Tibial nerve (tissue), 4 donors: Measurements from ENCODE around the gene NELL1. TPM values are rescaled to one million over a fixed set of nuclear protein-coding genes. Genes with fewer than 3 reads are reported as not detected.

Experiments
- DNase-seq, 2 donors: peaks; one replicate each; pipeline ENCODE4 v3.0.0-alpha.2; 2019; ENCODE audit warnings: low spot score in 2 of 2
- H3K27ac ChIP-seq, 4 donors: fragments of 200-600 bp; sonication (generic) in 3 of 4; one replicate each; pipeline ENCODE4 v1.5.1; 2017 to 2019; ENCODE audit warnings: mild to moderate bottlenecking in 1 of 4
- H3K27me3 ChIP-seq, 2 donors: fragments of 200-600 bp; sonication (generic) in 1 of 2; one replicate each; pipeline versions ENCODE4 v1.5.1 to v1.6.0; 2017 to 2019
- H3K36me3 ChIP-seq, 3 donors: fragments of 200-600 bp; sonication (generic); one replicate each; pipeline ENCODE4 v1.5.1; 2018 to 2019
- H3K4me1 ChIP-seq, 4 donors: fragments of 200-600 bp; sonication (generic) in 3 of 4; one replicate each; pipeline ENCODE4 v1.5.1; 2017 to 2019
- H3K4me3 ChIP-seq, 4 donors: fragments of 200-600 bp; sonication (generic) in 3 of 4; one replicate each; pipeline ENCODE4 v1.5.1; 2017 to 2019; ENCODE audit warnings: mild to moderate bottlenecking in 1 of 4, moderate library complexity in 1 of 4
- H3K9me3 ChIP-seq, 4 donors: fragments of 200-600 bp; sonication (generic) in 3 of 4; one replicate each; pipeline ENCODE4 v1.5.1; 2017 to 2019
- EP300 ChIP-seq, 2 donors: sonication (generic); formaldehyde crosslinking; IDR thresholded peaks; one replicate each; pipeline ENCODE4 v1.6.1; 2017; ENCODE audit warnings: antibody characterized with exemption in 2 of 2, mild to moderate bottlenecking in 1 of 2
- POLR2A ChIP-seq, 2 donors: fragments of 450-650 bp; IDR thresholded peaks; one replicate each; pipeline ENCODE4 v1.6.1; 2017; ENCODE audit warnings: antibody characterized with exemption in 2 of 2, mild to moderate bottlenecking in 2 of 2, moderate library complexity in 2 of 2
- WGBS, 2 donors: methylation state at CpG; one replicate each; pipeline ENCODE4 v1.1.5; 2018; 5-methylcytosine and 5-hydroxymethylcytosine counted together
- total RNA-seq, 4 donors: library from RNA; depleted of rRNA; stranded (reverse); fragments of >200 nt; gene quantifications; one replicate each; pipeline ENCODE4 v1.1.0, GENCODE V29; 2016
- TF ChIP-seq, protein P1 (sequence below), 5 experiments: fragments of 200-600 bp in 3 of 5; fragments of 450-650 bp in 2 of 5; sonication (generic) in 3 of 5; IDR thresholded peaks; one replicate each; pipeline ENCODE4 v1.5.1; 2016 to 2019; ENCODE audit warnings: antibody characterized with exemption in 5 of 5, mild to moderate bottlenecking in 3 of 5, moderate library complexity in 2 of 5

Gene NELL1
- total RNA-seq, 4 donors from 2014 or later, result not detected

DNA sequence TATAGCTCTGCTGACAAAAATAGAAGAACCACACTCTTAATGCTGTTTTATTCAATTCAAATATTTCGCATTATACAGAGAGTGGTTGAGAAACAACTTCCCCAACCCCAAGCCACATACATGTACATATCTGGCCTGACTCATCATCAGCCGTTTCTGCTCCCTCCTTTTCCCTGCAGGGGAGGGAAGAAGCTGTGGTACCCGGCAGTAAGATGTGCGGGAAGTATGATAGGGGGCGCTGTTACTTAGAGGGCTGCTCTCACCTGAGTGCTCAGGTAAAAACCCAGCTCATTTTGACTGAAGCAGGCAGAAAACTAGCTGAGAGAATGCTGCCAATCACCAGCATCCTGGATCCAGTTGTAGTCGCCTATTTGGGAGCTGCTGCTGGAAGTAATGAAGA, 85.5 kb downstream of the NELL1 start:
- Histone ChIP-seq H3K27ac (no peak overlapping the region), H3K27me3 (no peaks in the 10 kb centered on the region), H3K4me1 (no peaks in the 10 kb centered on the region), H3K9me3 (no peaks in the 10 kb centered on the region), H3K36me3 (no peaks in the 10 kb centered on the region), H3K4me3 (no peak overlapping the region)
- DNase-seq, result no peak
- 12 to 16% methylated on average over 6 of the region's 6 CpGs for WGBS, 2 donors
- TF ChIP-seq POLR2A (IDR thresholded peaks at IDR 0.05), result no peak
- TF ChIP-seq EP300 (IDR thresholded peaks at IDR 0.05), result no peak
- TF ChIP-seq, protein P1, sequence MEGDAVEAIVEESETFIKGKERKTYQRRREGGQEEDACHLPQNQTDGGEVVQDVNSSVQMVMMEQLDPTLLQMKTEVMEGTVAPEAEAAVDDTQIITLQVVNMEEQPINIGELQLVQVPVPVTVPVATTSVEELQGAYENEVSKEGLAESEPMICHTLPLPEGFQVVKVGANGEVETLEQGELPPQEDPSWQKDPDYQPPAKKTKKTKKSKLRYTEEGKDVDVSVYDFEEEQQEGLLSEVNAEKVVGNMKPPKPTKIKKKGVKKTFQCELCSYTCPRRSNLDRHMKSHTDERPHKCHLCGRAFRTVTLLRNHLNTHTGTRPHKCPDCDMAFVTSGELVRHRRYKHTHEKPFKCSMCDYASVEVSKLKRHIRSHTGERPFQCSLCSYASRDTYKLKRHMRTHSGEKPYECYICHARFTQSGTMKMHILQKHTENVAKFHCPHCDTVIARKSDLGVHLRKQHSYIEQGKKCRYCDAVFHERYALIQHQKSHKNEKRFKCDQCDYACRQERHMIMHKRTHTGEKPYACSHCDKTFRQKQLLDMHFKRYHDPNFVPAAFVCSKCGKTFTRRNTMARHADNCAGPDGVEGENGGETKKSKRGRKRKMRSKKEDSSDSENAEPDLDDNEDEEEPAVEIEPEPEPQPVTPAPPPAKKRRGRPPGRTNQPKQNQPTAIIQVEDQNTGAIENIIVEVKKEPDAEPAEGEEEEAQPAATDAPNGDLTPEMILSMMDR (IDR thresholded peaks at IDR 0.05), result no peak

DNA sequence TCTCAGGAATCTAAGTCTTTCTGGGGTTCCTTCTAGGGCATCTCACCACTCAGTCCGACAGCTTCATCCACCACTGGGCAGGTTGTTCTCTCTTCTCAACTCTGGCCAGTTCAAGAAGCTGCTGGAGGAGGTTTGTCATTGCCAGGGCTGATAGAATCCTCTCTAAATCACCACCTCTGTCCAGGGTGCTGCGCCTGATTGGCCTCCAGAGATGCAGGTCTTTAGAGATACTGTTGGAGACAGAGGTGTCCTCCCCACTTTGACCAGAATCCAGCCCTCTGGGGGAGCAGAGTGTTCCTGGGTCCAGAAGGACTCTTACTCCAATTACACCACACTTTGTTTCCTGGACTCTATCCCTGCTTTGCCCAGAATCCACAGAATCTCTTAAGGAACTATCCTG, 90.2 kb downstream of the NELL1 start:
- no peak for TF ChIP-seq EP300 (IDR thresholded peaks at IDR 0.05)
- no peak for TF ChIP-seq POLR2A (IDR thresholded peaks at IDR 0.05)
- TF ChIP-seq, protein P1 (IDR thresholded peaks at IDR 0.05), result no peak
- Histone ChIP-seq H3K27ac (no peak overlapping the region), H3K27me3 (no peaks in the 10 kb centered on the region), H3K9me3 (no peaks in the 10 kb centered on the region), H3K36me3 (no peaks in the 10 kb centered on the region), H3K4me3 (no peak overlapping the region), H3K4me1 (no peaks in the 10 kb centered on the region)
- WGBS, 2 donors, result 81 to 88% methylated on average over 2 of the region's 2 CpGs
- no peak for DNase-seq

DNA sequence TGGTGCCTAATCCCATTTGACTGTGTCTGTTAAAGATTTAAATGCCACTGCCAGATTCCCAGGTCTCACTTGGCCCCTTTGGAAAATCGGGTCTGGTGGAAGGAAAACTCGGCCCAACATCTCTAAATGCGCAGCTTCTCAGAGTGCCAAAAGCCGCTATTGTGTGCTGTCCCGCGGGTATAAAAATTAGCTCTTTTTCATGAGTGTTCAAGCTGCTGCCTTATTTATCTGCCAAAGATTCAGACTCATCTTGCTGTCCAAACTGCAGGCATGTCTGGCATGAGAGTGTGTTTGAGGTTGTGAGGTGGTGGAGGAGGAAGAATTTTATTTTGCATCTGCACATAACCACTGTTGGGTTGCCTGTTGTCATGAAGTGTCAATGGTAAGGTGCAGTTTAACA, 91.4 kb downstream of the NELL1 start:
- no peaks in the 10 kb centered on the region for H3K9me3 ChIP-seq
- no peak for DNase-seq
- no peak overlapping the region for H3K4me3 ChIP-seq
- TF ChIP-seq POLR2A (IDR thresholded peaks at IDR 0.05), result no peak
- TF ChIP-seq, protein P1 (IDR thresholded peaks at IDR 0.05), result no peak
- no peak for TF ChIP-seq EP300 (IDR thresholded peaks at IDR 0.05)
- no peaks in the 10 kb centered on the region for H3K4me1 ChIP-seq
- WGBS, 2 donors, result 89 to 93% methylated on average over 6 of the region's 6 CpGs
- H3K36me3 ChIP-seq, result no peaks in the 10 kb centered on the region
- H3K27me3 ChIP-seq, result no peaks in the 10 kb centered on the region
- H3K27ac ChIP-seq, result no peak overlapping the region

DNA sequence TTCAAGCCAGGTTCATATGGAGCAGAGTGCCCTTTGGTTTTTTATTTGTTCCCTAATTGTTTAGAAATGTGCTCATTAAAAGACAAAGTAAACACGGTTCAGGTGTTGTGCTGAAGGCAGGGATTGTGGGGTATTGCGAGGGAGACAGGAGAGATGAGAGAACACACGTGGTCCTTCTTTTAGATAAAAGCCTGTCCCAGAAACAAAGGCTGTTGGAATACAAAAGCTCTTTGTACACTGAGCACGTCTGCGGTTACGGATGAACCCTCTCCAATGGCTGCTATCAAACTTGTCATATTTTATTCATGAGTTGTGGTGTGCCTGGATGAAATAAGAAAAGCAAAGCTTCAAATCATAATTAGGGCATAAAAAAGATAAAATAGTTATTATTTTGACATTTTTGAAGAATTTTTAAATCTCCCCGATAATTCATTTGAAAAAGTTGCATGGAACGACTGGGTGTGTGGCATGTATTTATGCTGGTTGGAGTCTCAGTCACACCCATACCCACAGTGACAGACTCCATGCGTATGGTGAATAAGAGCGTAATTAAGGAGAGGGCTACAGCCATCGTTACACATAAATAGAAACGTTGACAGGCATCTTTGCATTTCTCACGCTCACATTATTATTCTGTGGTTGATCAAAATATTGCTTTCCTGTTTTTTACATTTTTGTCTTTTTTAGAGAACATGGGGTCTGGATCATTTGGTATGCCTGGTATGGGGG, 92.9 kb downstream of the NELL1 start:
- TF ChIP-seq, protein P1 (IDR thresholded peaks at IDR 0.05), result no peak
- TF ChIP-seq EP300 (IDR thresholded peaks at IDR 0.05), result no peak
- TF ChIP-seq POLR2A (IDR thresholded peaks at IDR 0.05), result no peak
- H3K9me3 ChIP-seq, result no peaks in the 10 kb centered on the region
- no peak overlapping the region for H3K27ac ChIP-seq
- DNase-seq, result no peak
- no peaks in the 10 kb centered on the region for H3K4me1 ChIP-seq
- WGBS, 2 donors, result 63 to 64% methylated on average over 13 of the region's 13 CpGs
- H3K27me3 ChIP-seq, result no peaks in the 10 kb centered on the region
- H3K4me3 ChIP-seq, result no peak overlapping the region
- no peaks in the 10 kb centered on the region for H3K36me3 ChIP-seq

DNA sequence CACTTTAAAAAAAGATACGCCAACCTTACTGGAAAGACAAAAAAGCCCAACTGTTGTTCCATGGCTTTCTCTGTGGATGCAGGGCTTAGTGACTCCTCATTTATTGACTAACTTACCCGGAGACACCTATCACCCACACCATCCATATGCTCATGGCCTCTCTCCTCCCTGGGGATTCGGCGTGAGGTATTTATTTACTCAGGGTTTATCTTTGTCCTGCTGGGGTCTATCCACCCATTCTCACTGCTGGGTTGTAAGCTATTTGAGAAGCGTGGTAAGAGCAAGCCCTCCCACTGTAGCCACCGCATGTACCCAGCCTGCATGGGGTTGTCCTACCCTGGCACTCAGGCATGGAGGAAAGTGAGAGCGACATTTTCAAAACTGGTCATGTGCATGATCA, 93.6 kb downstream of the NELL1 start:
- H3K4me3 ChIP-seq, result no peak overlapping the region
- H3K27ac ChIP-seq, result no peak overlapping the region
- TF ChIP-seq POLR2A (IDR thresholded peaks at IDR 0.05) (no peak), EP300 (IDR thresholded peaks at IDR 0.05) (no peak)
- TF ChIP-seq, protein P1 (IDR thresholded peaks at IDR 0.05), result no peak
- 72 to 75% methylated on average over 7 of the region's 7 CpGs for WGBS, 2 donors
- no peaks in the 10 kb centered on the region for H3K9me3 ChIP-seq
- DNase-seq, result no peak
- no peaks in the 10 kb centered on the region for H3K36me3 ChIP-seq
- no peaks in the 10 kb centered on the region for H3K4me1 ChIP-seq
- H3K27me3 ChIP-seq, result no peaks in the 10 kb centered on the region
